Vagina (tissue), 2 donors: ENCODE data around the gene IQSEC1.

Experiments used
- POLR2A ChIP-seq, 2 donors: fragments of 450-650 bp; IDR thresholded peaks; one replicate each; pipeline ENCODE4 v1.6.1; 2017; ENCODE audit warnings: antibody characterized with exemption in 2 of 2, mild to moderate bottlenecking in 2 of 2, moderate library complexity in 2 of 2
- TF ChIP-seq, protein P1 (sequence below), 3 experiments: fragments of 450-650 bp in 2 of 3; fragments of 200-600 bp in 1 of 3; sonication (generic) in 1 of 3; IDR thresholded peaks; one replicate each; pipeline ENCODE4 v1.5.1; 2017 to 2019; ENCODE audit warnings: antibody characterized with exemption in 3 of 3, mild to moderate bottlenecking in 2 of 3, moderate library complexity in 2 of 3

DNA sequence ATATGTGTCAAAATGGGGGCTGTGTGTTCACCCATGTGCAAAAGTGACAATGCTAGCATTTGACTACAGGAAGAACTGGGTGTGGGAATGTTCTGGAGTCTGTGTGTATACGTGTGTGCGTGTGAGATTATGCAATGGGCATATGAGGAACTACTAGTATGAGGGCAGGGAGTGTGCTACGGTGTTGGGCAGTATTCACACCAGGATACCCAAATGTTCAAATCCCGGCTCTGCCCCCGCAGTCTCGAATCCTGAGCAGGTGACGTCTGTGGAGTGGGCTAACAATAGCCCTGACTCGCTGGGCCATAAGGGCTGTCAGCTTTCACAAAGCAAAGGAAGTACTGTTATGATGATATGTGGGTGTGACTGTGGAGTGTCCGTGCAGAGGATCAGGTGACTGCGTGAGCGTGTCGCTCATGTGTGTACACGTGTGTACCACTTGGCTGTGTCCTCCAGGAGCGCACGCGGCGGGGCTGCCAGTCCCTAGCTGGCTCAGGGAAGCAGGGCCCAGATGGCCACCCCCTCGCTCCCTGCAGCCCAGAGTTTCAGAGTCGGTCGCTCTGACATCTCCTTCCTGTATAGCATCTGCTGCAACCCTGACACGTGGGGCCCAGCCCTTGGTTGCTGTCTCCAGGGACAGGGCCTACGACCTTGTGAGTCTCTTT lies 27.2 kb downstream of the IQSEC1 start:
- TF ChIP-seq, protein P1, sequence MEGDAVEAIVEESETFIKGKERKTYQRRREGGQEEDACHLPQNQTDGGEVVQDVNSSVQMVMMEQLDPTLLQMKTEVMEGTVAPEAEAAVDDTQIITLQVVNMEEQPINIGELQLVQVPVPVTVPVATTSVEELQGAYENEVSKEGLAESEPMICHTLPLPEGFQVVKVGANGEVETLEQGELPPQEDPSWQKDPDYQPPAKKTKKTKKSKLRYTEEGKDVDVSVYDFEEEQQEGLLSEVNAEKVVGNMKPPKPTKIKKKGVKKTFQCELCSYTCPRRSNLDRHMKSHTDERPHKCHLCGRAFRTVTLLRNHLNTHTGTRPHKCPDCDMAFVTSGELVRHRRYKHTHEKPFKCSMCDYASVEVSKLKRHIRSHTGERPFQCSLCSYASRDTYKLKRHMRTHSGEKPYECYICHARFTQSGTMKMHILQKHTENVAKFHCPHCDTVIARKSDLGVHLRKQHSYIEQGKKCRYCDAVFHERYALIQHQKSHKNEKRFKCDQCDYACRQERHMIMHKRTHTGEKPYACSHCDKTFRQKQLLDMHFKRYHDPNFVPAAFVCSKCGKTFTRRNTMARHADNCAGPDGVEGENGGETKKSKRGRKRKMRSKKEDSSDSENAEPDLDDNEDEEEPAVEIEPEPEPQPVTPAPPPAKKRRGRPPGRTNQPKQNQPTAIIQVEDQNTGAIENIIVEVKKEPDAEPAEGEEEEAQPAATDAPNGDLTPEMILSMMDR (IDR thresholded peaks at IDR 0.05) = no peak
- TF ChIP-seq POLR2A (IDR thresholded peaks at IDR 0.05) = no peak
